ENCODE results near the gene CDRT4.

Gene CDRT4

GRCh38 chr17:15492186-15492585 is 24.8 kb upstream of the CDRT4 start:
- DNase-seq = no peak

GRCh38 chr17:15490634-15491261 is 23.3 kb upstream of the CDRT4 start:
- DNase-seq = no peak

DNA sequence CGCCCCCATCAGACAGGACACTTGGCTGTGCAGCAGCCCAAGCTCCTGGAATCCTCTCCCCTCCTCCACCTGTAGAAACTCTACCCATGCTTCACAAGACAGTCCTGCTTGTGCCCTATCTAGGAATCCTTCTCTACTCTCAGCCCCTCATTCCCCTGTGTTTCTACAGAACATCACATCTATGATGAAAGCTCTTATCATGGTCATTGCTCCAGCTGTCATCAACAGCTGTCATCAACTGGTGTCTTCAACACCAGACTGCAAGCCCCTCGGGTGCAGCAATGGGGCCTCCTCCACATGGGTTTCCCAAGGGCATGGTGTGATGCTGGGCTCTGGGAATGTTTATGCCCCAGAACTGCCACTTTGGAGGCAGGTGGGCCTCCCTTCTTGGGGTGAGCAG is 21.1 kb upstream of the CDRT4 start:
- no peak for DNase-seq

DNA sequence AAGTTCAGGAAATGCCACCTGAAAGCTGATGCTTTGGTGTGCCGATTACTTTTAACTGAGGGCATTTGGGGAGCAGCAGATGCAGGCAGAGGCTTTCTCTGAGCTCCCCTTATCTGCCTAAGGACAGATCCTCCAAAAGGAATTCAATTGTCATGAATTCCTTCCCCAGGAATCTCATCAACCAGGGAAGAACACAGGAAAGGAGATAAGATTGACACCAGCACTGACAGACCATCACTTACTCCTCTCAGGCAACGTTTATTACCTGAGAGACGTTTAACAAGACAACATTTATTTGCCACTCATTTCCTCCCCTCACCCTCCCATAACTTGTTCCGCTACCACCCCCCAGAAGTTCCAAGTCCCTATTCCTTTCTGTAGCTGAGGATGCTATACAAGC is 17.6 kb upstream of the CDRT4 start:
- DNase-seq = no peak

GRCh38 chr17:15483431-15483830 is 16.0 kb upstream of the CDRT4 start:
- no peak for DNase-seq

DNA sequence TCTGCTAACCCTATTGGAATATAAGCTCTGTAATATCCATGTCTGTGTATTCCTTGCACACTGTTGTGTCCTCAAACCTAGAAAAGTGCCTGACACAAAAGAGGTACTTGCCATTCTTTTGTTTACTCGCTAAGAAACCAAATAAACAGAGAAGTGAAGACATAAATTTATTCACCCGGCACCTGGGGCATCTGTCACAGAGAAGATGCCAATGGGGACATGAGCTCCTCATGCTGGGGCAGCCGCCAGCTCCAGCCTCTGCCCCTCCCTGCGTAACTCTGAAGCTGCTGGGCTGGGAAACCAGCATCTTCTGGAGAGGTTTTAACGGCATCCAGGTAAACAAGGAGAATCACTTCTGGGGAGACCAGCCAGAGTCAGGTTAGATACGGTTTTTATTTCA is 15.1 kb upstream of the CDRT4 start:
- DNase-seq = no peak

DNA sequence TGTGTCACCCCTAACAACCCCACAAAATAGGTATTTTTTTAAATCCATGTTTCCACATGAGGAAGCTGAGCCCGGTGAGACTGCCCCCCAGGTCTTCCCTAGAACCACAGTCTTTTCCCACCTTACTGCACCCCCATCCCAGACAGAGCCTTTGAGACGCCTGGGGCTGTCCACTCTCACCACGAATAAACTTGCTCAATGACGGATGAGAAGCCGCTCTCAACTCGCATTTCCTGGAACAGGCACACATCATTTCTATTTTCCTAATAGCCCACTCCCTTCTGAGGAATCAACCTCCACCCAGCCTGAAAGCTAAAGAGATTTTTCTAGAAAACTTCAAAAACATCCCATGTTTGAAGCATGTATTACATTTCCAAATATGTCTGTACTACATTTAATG is 14.1 kb upstream of the CDRT4 start:
- no peak for DNase-seq

- no peak for DNase-seq
Measured at GRCh38 chr17:15480204-15480603, 12.8 kb upstream of the CDRT4 start.

GRCh38 chr17:15479703-15480102 is 12.3 kb upstream of the CDRT4 start:
- DNase-seq = no peak

DNA sequence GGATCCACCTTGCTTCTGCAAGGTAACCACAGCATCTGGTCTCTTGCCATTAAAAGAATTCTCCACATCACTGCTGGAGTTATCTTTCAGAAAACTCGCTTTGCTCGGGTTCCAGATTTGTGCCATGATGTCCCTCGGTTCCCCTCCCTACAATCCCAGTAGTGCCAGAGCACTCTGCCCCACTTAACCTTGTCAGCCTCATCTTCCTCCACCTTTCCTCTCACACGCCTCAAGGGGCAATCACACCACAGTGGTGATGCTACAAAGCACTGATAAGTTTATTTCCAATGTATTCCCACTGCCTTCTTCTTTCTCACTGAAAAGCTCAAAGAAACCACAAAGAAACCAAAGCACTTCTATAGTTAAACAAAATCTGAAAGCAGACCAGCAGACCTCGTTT is 11.4 kb upstream of the CDRT4 start:
- no peak for DNase-seq

DNA sequence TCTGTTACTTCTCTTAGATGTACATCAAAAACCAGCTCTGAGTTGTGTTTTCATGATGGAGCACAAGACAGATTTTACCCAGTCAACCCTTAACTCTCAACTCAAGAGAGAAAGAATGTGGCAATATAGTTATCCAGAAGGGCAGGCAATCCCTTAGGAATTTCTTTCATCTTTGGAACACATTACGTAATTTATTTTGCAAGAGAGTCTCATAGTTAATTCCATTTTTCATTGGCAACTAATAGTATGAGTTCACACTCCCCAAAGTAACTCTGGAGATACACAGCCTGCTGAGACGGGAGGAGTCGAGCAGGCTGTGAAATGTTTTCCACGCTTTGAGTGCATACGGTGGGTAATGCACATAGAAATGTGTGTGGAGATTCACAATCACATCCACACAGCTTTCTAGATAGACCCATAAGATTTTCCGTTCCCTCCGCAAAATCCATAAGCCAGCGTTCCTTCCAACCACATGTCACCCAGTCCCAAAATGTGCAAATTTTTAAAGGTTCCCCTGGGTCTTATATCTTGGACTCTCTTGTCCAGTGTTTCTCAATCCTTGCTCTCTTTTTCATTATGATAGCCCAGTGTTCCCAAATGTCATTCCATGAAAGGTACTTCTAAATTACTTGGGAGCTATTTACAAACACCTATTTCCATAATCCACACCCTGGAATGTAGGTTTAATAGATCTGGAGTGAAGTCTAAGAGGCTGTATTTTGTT is 8.4 kb upstream of the CDRT4 start:
- DNase-seq = no peak

DNA sequence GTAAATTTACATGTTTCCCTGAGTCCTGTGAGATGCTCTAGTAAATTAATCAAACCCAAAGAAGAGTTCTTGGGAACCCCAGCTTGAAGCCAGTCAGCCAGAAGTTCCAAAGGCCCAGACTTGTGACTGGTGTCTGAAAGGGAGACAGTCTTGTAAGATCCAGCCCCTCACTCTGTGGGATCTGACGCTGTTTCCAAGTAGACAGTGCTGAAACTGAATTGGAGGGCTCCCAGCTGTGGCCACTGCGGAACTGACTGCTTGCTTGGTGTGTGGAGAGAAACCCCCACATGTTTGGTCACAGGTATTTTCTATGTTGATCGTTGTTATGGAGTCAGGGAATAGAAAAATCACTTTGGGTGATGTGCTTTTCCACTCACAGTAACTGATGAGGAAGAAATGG is 5.5 kb upstream of the CDRT4 start:
- no peak for DNase-seq

GRCh38 chr17:15470536-15470935 is 3.1 kb upstream of the CDRT4 start:
- no peak for DNase-seq

- no peak for DNase-seq
Measured at GRCh38 chr17:15469260-15469659, 1.8 kb upstream of the CDRT4 start.

- DNase-seq = no peak
Measured at GRCh38 chr17:15468126-15468525, 705 bp upstream of the CDRT4 start.

DNA sequence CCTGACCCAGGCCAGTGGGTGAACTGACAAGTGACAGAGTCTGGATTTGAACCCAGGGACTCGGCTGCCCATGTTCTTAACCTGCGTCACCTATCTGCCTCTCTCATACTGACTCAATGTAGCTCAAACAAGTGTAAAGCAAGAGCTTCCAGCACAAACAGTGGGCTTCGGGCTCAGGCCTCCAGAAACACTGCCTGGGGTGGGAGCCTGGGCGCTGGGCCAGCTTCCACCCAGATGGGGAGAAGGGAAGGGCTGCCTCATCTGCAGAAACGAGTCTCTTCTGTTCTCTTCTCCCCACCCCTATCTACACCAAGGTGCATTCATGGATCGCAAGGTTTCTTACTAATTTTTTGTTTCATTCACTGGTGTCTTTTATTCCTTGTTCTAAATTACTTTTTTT is 1.3 kb downstream of the CDRT4 start:
- no peak for DNase-seq

GRCh38 chr17:15465045-15465701 is 2.2 kb downstream of the CDRT4 start:
- DNase-seq = no peak

DNA sequence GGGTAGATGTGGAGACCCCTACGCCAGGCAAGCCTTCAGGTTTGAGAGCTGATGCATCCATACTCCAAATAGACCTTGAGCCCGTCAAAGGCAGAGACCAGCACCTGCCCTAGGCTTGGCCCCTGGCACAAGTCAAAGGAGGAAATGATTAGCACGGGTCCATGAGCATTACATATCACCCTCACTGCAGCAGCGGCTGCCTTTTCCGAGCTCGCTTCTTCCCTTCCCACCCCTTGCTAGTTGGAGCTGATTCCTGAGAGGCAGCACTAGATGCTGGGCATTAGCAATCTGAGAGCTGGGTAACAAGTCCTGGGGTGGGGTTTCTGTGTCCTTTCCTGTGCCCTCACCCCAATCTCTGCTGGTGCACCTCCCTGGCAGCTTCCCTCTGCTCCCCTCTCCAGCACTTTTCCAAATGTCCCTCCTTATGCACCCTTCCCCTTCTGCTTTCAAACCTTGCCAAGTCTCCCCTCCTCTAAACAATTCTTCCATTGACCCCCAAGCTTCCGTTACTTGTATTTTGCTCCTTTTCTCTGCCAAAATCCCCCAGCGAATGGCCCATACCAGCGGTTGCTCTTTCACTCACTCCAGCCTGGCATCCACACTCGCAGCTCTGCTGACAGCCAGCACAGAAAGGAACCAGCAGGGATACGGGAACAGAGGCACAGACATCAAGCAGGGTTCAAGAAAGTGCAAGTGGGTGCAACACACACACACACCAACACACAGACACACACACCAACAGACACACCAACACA is 3.0 kb downstream of the CDRT4 start:
- no peak for DNase-seq

DNA sequence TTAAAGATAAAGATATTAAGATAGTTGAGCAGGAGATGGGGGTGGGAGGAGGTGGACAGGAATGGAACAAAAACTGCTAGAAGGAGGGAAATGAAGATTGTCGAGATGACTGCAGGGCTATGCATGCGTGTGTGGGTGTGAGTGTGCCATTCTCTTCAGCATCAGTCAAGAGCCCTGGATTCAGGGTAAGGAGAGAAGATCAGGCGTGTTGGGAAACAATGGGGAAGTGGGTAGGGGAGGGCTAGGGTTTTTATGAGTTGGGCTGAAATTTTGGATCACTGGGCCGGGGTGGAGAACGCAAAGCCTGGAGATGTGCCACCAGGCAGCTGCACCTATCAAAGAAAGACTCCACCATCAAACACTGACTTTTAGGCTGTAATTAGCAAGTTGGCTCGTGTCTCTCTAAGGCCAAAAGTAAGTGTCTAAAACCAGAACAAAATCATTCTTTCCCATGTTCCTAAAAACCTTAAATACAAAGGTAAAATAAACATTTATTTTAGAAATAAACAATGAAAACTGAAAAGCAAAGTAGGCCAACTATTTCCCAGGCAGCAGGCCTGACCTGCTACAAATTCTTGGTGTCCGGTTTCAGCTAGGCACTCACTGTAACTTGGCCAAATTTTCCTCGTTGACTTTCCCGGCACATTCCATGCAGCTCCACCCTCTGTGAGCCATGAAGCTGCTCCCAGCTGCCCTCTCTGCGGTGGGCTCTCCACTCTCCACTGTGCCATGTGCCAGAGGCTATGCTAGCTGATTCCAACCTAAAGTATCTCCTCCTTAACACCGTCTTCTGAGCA is 4.2 kb downstream of the CDRT4 start:
- DNase-seq = no peak

DNA sequence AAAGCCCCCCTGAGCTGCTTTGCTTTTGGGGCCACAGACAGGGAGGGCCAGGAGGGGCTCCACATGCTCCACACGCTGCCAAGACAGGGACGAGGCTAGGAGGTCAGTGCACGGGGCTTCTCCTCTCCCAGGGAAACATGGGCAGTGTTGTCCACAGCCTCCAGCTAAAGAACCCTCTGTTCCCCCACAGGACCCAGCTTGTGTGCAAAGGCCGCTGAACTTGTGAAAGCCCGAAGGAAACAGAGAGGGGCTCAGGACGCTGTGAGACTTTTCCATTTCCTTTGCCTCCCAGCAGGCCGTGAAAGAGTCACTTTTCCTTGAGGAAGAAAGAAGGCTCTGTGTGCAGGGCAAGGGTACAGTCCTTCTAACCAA is 9.7 kb downstream of the CDRT4 start:
- no peak for DNase-seq

DNA sequence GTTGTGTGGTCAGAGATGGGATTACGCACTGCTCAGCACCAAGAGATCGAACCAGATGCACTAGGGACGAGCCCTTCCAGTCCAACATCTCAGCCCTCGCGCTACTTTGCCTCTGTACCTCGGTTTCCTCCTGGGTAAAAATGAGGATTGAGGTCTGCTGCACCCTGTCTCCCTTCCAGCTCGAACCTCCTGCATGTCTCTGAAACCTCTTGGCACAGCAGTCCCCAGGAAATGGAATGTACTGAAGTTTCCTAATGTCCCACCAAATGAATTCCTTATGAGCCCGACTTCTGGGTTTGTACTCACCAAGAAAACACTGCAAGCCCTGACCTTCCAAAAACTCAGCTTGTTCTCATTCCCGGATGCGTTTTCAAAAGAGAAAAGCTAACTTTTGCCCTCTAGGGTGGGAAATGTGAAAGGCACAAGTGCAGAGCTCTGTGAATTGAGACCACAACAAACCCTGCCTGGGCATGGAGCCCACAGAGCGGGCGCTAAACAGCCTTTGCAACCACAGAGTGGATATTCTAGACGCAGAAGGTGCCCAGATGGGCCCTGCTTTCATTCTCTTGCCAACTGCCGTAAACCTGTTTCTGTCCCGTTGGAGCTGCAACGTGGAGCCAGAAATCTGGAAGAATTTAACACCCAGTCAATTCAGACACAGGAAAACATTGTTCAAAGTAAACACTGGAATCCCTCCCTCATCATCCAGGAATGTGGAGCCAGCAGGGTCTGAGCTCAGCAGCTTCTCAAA is 10.3 kb downstream of the CDRT4 start:
- no peak for DNase-seq

DNA sequence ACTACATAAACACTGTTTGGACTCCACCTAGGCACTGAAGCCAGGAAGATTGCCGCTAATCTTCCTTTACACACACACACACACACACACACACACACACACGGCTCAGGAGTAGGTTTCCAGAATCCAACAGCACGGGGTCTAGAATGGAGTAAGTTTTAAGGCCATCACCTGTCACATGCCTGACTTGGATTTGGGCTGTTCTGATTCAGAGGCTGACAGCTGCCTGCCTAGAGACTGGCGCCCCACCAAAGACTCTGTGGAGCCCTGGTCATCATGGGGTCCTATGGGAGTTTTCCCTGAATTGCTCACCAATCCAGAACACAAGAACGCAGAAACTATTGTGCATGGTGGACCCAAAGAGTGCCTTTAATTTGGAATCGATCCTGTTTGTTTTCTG is 10.9 kb downstream of the CDRT4 start:
- DNase-seq = no peak

Measured in NCI-H526 (cell line).